Activated CD4-positive, alpha-beta T cell treated with anti-CD3 and anti-CD28 coated beads, Interleukin-2, amount 10 ng/mL, durations not matched to agents 24 days and 14 days (primary cell): ENCODE data around the gene CDH12. TPM values are rescaled to one million over a fixed set of nuclear protein-coding genes. Genes with fewer than 3 reads are reported as not detected.
"Not testable (repeated sequence)": the region's sequence is repeated elsewhere in the genome, so short reads cannot be mapped to it uniquely, and the experiment has no call there.

Experiments
- DNase-seq: peaks from one replicate; pipeline ENCODE4 v3.0.0; 2022
- H3K27ac Mint-ChIP-seq: one replicate; pipeline ENCODE4 v1.8.0; 2022; ENCODE audit warnings: mild to moderate bottlenecking, mixed read lengths
- H3K27me3 Mint-ChIP-seq: one replicate; pipeline ENCODE4 v1.8.0; 2022; ENCODE audit warnings: mixed read lengths
- H3K36me3 Mint-ChIP-seq: one replicate; pipeline ENCODE4 v1.8.0; 2022; ENCODE audit warnings: low read depth, mild to moderate bottlenecking, mixed read lengths
- H3K4me1 Mint-ChIP-seq: one replicate; pipeline ENCODE4 v1.8.0; 2021; ENCODE audit warnings: mixed read lengths
- H3K4me3 Mint-ChIP-seq: one replicate; pipeline ENCODE4 v1.8.0; 2022; ENCODE audit warnings: mild to moderate bottlenecking, moderate library complexity, mixed read lengths
- H3K9me3 Mint-ChIP-seq: one replicate; pipeline ENCODE4 v1.8.0; 2021; ENCODE audit warnings: mixed read lengths
- intact Hi-C: fragments of 100-400 bp; cut with micrococcal nuclease; formaldehyde crosslinking; loops from one replicate; pipeline ENCODE4 v1.15.1; 2023
- total RNA-seq: library from RNA; stranded (reverse); gene quantifications from 2 replicates; pipeline ENCODE4 v1.2.3, GENCODE V29; 2022

The CDH12 gene
- total RNA-seq, 1 donor from 2014 or later: not detected

DNA sequence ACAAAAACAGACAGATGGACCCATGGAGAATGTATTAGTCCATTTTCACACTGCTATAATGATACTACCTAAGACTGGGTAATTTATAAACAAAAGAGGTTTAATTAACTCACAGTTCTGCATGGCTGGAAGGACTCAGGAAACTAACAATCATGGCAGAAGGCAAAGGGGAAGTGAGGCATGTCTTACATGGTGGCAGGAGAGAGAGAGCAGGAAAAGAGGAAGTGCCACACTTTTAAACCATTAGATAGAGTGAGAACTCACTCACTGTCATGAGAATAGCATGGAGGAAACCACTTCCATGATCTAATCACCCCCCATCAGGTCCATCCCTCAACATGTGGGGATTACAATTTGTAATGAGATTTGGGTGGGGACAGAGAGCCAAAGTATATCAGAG is 808.9 kb downstream of the CDH12 start:
- DNase-seq: no peak
- H3K4me1 Mint-ChIP-seq: no peaks in the 10 kb centered on the region
- no peaks in the 10 kb centered on the region for H3K27me3 Mint-ChIP-seq
- no peak overlapping the region for H3K4me3 Mint-ChIP-seq
- H3K27ac Mint-ChIP-seq: no peak overlapping the region
- no peaks in the 10 kb centered on the region for H3K9me3 Mint-ChIP-seq
- intact Hi-C loops: no loop called here
- no peaks in the 10 kb centered on the region for H3K36me3 Mint-ChIP-seq

DNA sequence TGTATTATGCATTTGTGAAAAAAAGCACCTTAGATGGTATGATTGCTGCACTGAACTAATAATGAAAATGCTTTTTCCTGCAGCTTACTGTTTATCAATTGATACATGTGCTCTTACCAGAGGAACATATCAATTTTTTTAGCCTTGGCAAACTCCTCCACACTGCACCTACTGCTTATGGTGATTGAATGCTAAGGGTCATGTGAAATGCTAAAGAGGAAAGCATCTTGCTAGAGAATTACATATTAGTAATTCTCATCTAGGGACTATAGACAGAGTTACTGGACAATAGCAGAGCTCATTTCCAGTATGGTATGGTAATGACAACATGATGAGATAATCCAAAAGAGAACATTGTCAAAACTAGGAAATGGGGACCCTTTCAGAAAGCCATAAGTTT is 817.1 kb downstream of the CDH12 start:
- H3K36me3 Mint-ChIP-seq: no peaks in the 10 kb centered on the region

DNA sequence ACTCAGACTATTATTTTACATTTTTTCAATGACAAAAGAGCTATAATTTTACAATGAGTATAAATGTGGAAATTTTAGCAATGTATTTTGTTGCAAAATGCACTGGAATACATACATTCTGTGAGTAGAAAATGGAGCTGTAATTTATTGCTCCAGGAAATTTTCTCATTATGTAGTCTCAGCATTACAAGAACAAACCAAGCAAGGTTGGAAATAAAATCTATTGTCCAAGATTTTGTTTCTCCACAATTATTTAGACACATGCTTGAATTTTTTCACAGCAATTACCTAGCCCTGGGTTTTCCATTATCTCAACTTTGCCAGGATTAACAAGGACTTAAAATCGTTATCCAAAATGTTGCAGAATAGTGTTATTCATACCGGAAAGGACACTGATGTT is 820.1 kb downstream of the CDH12 start:
- H3K4me1 Mint-ChIP-seq: no peaks in the 10 kb centered on the region
- no peak for DNase-seq
- no peaks in the 10 kb centered on the region for H3K27me3 Mint-ChIP-seq
- no peaks in the 10 kb centered on the region for H3K36me3 Mint-ChIP-seq
- intact Hi-C loops: no loop called here
- H3K27ac Mint-ChIP-seq: no peak overlapping the region
- no peaks in the 10 kb centered on the region for H3K9me3 Mint-ChIP-seq
- H3K4me3 Mint-ChIP-seq: no peak overlapping the region

More for the DNA sequence above, 817.1 kb downstream of the CDH12 start:
- H3K9me3 Mint-ChIP-seq: no peaks in the 10 kb centered on the region
- intact Hi-C loops: no loop called here
- H3K4me3 Mint-ChIP-seq: no peak overlapping the region
- H3K27ac Mint-ChIP-seq: no peak overlapping the region
- no peaks in the 10 kb centered on the region for H3K27me3 Mint-ChIP-seq
- no peak for DNase-seq
- no peaks in the 10 kb centered on the region for H3K4me1 Mint-ChIP-seq

GRCh38 chr5:22023784-22024183 is 829.4 kb downstream of the CDH12 start:
- Mint-ChIP-seq H3K9me3 (no peaks in the 10 kb centered on the region), H3K27ac (no peak overlapping the region), H3K4me1 (no peaks in the 10 kb centered on the region), H3K36me3 (no peaks in the 10 kb centered on the region), H3K4me3 (no peak overlapping the region), H3K27me3 (no peaks in the 10 kb centered on the region)
- DNase-seq: no peak
- intact Hi-C loops: no loop called here

DNA sequence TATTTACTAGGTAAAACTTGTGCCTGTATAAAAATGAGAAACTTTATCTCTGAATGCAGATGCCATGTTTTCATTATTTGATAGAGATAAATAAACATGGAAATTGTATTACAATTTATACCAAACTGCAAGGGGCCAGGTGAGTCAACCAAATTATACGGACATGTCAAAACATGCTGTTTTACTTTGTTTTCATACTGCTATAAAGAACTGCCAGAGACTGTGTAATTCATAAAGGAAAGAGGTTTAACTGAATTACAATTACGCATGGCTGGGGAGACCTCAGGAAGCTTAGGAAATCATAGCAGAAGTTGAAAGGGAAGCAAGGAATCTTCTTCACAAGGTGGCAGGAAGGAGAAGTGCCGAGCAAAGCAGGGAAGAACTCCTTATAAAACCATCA is 840.3 kb downstream of the CDH12 start:
- H3K9me3 Mint-ChIP-seq, H3K36me3 Mint-ChIP-seq, intact Hi-C loops, H3K4me3 Mint-ChIP-seq, H3K27me3 Mint-ChIP-seq, H3K4me1 Mint-ChIP-seq, H3K27ac Mint-ChIP-seq, DNase-seq: not testable (repeated sequence)

GRCh38 chr5:22010808-22011207 is 842.3 kb downstream of the CDH12 start:
- H3K4me1 Mint-ChIP-seq, DNase-seq, H3K36me3 Mint-ChIP-seq, H3K4me3 Mint-ChIP-seq, H3K27me3 Mint-ChIP-seq, H3K27ac Mint-ChIP-seq, intact Hi-C loops, H3K9me3 Mint-ChIP-seq: not testable (repeated sequence)

GRCh38 chr5:22001097-22001496 is 852.0 kb downstream of the CDH12 start:
- H3K36me3 Mint-ChIP-seq, intact Hi-C loops, H3K4me1 Mint-ChIP-seq, DNase-seq, H3K27ac Mint-ChIP-seq, H3K9me3 Mint-ChIP-seq, H3K4me3 Mint-ChIP-seq, H3K27me3 Mint-ChIP-seq: not testable (repeated sequence)

DNA sequence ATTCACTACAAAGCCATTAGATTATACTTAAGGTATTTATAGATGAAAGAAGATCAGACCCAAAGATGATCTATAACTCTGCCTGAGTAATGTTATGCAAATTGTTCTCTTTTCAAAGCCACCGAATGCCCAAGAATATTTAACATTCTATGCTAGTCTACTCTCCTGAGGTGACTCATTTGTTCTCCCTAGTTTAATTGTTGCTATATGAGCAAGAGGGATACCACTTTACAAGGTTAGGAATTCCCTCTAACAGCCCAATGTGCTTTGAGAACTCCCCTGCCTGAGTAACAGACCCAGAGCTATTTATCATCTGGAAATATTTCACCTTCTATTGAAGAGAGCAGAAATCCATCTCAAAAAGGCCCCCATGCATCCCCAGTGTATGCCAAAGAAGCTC is 867.3 kb downstream of the CDH12 start:
- H3K9me3 Mint-ChIP-seq, H3K4me3 Mint-ChIP-seq, H3K36me3 Mint-ChIP-seq, H3K27me3 Mint-ChIP-seq, H3K4me1 Mint-ChIP-seq, intact Hi-C loops, H3K27ac Mint-ChIP-seq, DNase-seq: not testable (repeated sequence)

DNA sequence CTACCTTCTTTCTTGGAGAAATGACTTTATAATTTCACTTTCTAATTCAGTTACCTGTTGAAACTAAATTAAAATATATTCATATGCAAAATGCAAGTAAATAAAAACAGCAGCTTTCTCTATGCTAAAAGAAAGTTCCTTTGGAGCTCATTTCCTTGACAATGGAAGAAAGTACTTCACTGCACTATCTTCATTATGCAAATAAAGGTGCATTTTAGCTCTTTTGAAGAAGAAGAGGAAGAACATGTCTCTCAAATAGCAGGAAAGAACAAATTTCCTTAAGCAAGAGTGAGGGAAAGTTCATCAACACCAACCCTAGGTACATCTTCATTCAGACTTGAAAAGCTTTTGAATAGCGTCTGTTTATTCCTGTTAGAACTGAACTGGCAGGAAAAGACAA is 901.6 kb downstream of the CDH12 start:
- H3K4me3 Mint-ChIP-seq, DNase-seq, H3K9me3 Mint-ChIP-seq, H3K36me3 Mint-ChIP-seq, H3K27ac Mint-ChIP-seq, H3K27me3 Mint-ChIP-seq, intact Hi-C loops, H3K4me1 Mint-ChIP-seq: not testable (repeated sequence)

GRCh38 chr5:21931116-21931515 is 922.0 kb downstream of the CDH12 start:
- Mint-ChIP-seq H3K4me3 (no peak overlapping the region), H3K36me3 (no peaks in the 10 kb centered on the region), H3K4me1 (no peaks in the 10 kb centered on the region), H3K27me3 (no peaks in the 10 kb centered on the region), H3K27ac (no peak overlapping the region), H3K9me3 (peaks cover 3% of the 10 kb centered on the region)
- DNase-seq: no peak
- intact Hi-C loops: no loop called here

DNA sequence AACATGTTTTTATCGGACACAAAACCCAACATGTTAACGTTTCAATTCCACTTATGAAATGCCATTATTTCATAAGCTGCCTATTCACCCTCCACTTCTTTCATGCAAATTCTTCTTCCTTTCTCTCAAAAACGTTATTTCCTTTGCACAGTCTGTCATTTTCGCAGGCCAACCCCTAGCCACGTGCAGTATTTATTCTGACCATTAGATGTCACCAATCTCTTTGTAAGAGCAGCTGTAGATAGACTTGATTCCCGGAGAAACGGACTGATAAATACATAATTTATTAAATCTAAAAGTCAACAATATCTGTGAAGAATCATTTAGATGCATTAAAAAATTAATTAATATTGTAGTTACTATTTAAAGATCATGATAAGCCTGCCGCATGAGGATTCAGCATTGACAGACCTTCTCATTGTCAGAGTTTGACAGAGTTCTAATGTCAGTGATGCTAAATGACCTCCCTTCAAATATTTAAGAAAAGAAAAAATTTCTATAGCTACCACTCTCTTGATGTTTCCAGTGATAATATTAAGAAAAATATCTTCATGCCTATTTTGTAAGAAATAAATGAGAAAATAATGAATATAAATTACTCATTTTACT is 933.6 kb downstream of the CDH12 start:
- Mint-ChIP-seq H3K4me1 (no peaks in the 10 kb centered on the region), H3K36me3 (no peaks in the 10 kb centered on the region), H3K27ac (no peak overlapping the region), H3K4me3 (no peak overlapping the region), H3K27me3 (no peaks in the 10 kb centered on the region), H3K9me3 (no peaks in the 10 kb centered on the region)
- intact Hi-C loops: no loop called here
- no peak for DNase-seq

GRCh38 chr5:21918451-21918850 is 934.7 kb downstream of the CDH12 start:
- H3K4me1 Mint-ChIP-seq: no peaks in the 10 kb centered on the region
- no peak overlapping the region for H3K27ac Mint-ChIP-seq
- DNase-seq: no peak
- H3K4me3 Mint-ChIP-seq: no peak overlapping the region
- intact Hi-C loops: no loop called here
- no peaks in the 10 kb centered on the region for H3K9me3 Mint-ChIP-seq
- no peaks in the 10 kb centered on the region for H3K36me3 Mint-ChIP-seq
- H3K27me3 Mint-ChIP-seq: no peaks in the 10 kb centered on the region

GRCh38 chr5:21910731-21911130 is 942.4 kb downstream of the CDH12 start:
- intact Hi-C loops: no loop called here
- Mint-ChIP-seq H3K27me3 (no peaks in the 10 kb centered on the region), H3K36me3 (no peaks in the 10 kb centered on the region), H3K9me3 (no peaks in the 10 kb centered on the region), H3K27ac (no peak overlapping the region), H3K4me1 (no peaks in the 10 kb centered on the region), H3K4me3 (no peak overlapping the region)
- no peak for DNase-seq

- intact Hi-C loops: no loop called here
- Mint-ChIP-seq H3K27me3 (no peaks in the 10 kb centered on the region), H3K4me1 (no peaks in the 10 kb centered on the region), H3K9me3 (no peaks in the 10 kb centered on the region), H3K4me3 (no peak overlapping the region), H3K27ac (no peak overlapping the region), H3K36me3 (no peaks in the 10 kb centered on the region)
- no peak for DNase-seq
Measured at GRCh38 chr5:21895766-21896350, 957.3 kb downstream of the CDH12 start.

- no peaks in the 10 kb centered on the region for H3K27me3 Mint-ChIP-seq
Measured at GRCh38 chr5:21893161-21893560, 960.0 kb downstream of the CDH12 start.

More at GRCh38 chr5:21893161-21893560, 960.0 kb downstream of the CDH12 start:
- no peaks in the 10 kb centered on the region for H3K4me1 Mint-ChIP-seq
- H3K27ac Mint-ChIP-seq: no peak overlapping the region
- H3K9me3 Mint-ChIP-seq: no peaks in the 10 kb centered on the region
- no peaks in the 10 kb centered on the region for H3K36me3 Mint-ChIP-seq
- no peak overlapping the region for H3K4me3 Mint-ChIP-seq
- DNase-seq: no peak
- intact Hi-C loops: no loop called here
